GM21737 (cell line): ENCODE measurements around the gene RGS12.
A peak's percentile ranks its signal among the peaks of the same experiment; 100 is the strongest.

Experiments
- ATAC-seq: cut with Tn5 transposase; IDR thresholded peaks from one replicate; pipeline ENCODE4 v1.9.1; 2021; ENCODE audit warnings: mild to moderate bottlenecking, moderate library complexity; ENCODE audit not compliant: unreplicated experiment

RGS12 gene

DNA sequence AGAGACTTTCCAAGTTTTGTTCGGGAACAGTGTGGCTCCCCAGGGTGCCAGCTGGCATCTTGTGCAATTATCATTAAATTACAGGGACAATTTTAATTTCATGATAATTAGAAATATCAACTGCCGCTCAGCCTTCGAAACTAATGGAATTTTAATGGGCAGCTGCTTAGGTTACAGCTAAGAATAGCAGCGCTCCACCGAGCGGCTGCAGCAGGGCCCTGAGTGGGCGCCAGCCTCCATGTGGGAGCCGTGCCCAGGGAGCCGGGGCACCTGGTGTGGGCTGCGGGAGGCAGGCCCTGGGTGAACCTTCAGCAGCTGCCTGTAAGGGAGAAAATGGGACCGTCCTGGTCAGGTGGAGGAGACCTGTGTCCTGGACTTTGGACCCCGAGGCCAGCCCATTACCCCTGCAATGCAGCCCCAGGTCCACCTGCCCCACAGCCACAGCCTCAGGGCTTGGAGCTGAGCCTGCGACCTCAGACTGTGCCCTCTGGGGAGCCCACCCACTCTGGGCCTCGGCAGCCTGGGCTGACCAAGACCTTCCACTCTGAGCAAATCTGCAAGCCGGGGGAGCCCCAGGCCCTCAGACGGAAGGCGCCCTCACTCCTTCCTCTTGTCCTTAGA lies 22.7 kb upstream of the RGS12 start:
- no peak for ATAC-seq

DNA sequence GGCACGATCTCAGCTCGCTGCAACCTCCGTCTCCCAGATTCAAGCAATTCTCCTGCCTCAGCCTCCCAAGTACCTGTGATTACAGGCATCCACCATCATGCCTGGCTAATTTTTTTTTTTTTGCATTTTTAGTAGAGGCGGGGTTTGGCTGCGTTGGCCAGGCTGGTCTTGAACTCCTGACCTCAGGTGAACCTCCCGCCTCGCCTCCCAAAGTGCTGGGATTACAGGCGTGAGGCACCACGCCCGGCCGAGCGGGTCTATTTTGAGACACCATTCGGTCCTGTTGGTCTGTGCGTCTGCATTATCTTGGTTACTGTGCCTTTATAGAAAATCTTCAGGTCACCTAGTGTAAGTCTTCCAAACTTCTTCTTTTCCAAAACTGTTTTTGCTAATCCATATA lies 21.7 kb upstream of the RGS12 start:
- ATAC-seq: no peak

DNA sequence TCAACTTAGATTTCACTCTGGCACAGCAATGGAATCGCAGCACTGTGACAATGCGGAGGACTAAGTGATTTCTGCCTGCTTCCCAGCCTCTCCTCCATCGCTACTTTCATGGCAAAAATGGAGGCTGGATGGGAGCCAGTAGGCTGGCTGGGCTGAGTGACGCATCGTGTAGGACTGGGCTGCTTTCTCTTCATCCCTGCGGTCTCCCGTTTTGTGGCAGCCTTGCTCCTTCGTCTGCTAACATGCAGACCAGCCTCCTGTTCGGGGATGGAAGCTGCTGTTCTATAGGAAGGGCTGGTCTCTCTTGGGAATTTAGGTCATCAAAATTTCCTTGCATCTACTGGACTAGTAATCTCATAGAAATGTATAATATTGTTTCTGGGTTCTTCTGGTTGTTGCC lies 15.8 kb upstream of the RGS12 start:
- ATAC-seq: no peak

DNA sequence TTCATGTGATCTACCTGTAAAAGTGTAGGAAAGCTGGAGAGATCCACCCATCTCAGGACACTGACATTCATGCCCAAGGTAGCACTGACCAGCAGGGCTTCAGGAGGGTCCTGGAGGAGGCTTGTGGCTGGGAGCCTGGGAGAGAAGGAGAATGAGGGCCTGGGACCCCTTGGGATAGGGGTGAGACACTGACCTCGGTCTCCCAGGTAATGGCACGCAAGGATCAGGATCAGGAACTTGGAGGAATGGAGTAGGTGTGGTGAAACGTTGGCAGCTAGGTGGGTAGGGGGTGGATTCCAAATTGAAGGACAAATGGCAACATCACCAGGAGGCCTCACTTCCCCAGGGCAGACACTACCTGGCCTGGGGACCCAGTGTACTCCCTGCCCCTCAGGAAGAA lies 12.4 kb upstream of the RGS12 start:
- no peak for ATAC-seq

DNA sequence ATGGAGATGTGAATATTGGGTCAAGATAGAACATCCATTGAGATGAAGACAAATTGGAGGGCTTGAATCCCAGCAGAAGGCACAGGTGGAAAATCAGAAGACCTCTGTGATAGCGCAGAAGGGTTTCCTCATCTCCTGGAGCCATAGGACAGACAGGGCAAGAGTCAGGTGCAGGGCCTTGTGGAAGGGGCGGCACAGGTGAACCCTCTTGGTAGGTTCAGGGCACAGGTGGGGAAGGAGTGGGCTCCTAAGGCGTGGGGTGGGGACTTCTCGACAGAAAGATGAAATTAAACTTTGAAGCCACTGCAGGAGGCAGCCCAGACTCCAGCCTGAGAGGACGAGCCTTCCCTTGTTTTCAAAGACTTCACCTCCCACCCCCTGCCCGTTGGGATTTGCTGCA lies 9.3 kb upstream of the RGS12 start:
- ATAC-seq: no peak

DNA sequence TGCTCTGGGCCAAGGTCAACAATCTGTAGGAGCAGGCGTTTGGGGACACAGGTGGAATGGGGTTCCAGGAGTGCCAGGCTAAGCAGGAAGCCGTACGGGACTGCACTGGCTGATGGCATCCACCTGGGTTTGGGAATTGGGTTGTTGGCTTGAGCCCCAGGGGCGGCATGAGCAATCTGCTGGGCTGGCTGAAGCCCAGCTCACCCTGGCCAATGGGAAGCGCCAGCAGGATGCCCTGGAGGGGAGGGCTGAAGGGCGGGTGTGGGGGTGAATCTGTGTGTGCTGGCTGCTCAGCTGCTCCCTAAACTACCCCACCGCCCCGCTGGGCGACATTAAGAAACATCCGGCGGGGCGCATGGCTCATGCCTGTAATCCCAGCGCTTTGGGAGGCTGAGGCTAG lies 8.9 kb upstream of the RGS12 start:
- ATAC-seq: no peak

DNA sequence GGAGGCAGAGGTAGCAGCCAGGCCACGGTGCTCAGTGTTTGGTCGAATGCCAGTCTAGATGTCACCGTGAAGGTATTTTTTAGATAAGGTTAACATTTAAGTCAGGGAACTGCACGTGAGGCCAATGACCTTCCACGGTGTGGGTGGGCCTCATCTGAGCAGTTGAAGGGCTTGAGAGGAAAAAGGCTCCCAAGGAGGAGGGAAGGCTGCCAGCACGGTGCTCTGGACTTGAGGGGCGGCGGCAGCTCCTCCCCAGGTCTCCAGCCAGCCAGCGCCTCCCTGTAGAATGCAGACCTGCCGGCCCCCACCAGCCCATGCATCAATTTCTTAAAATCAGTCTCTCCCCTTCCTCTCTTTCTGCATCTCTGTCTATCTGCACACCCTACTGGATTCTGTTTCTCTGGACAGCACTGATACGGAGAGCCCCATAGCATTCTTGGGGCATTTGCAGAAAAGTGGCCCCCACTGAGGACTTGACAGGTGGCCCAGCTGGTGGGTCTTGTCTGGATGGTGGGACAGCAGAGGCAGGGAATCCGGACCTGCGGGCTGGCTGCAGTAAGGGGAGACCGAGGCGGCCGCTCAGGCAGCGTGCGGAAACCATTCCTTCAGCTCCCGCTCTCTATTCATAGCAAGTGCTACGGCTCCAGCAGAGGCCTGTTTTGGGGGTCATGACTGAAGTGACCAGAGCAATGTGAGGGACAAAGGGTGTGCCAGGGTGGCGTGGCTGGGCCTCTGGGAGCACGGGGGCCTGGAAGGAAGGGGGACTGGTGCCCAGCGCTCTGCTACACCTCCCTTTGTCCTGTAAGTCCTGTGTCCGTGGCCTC lies 7.9 kb upstream of the RGS12 start:
- no peak for ATAC-seq

DNA sequence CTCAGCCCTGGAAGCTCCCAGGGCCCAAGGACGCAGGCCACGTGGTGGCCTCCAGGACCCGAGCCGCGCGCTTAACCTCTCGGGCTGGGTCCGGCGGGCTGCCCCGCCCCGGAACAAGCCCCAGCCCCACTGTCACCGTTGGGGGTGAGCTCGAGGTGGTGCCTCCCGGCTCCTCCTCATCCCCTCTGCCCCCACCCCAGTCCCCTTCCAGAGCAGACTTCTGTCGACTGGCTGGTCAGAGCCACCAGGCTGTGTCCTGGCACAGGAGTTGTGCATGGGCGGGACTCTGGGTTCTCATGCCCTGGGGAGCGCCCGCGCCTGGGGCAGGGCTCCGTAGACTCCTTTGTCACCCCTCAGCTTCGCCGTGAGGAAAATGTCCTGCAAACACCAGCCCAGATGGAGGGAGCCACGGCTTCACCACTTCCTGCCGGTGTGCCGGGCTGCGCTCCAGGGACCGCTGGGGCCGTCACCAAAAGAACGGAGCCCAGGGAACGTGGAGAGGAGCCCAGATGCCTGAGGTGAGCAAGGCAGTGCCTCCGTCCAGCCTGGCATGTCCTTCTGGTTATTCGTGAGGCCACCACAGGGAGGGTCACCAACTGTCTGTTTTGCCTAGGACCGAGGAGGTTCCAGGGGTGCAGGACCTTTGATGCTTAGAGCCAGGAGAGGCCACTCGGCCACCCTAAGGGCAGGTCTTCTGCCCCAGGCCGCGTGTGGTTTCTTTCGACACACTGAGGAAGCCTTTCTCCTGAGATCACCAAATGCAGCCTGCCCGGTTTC lies 7.1 kb upstream of the RGS12 start:
- peak; percentile 92 for ATAC-seq

DNA sequence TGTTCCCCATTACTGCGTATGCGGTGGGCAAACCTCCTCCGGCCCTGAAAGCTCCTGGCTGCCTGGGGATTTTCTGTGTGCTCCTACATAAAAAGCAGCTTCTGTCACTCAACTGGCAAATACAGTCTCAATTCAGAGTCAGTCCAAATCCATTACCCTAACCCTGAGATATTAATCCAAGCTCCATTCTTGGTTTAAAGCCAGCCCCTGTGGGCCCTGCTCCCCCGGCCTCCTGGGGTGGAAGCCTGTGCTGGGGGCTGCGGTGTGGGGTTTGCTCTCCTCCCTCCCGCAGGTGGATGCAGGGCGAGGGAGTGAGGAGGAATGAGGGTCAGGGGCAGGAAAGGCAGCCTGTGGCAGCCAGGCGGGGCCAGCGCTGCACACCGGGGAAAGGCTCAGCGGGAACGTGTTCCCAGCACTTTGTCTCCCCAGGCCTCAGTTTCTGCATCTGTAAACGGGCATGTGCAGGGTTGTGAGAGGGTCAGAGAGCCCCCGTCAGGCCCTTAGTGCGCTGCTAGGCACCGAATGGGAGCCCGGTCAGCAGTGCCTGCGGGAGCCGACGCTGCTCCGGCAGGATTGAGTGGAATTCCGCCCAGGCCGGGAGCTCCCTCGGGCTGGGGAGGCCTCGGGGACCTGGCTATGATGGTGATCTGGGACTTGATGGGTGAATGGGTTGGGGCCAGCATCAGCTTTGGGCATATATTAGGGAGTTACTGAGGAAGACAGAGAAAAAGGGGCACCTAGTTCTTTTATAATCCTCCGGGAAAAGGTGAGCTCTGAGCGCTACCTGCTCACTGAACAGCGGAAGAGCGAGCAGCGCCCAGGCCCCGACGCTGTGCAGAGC lies 6.3 kb upstream of the RGS12 start:
- ATAC-seq: no peak

DNA sequence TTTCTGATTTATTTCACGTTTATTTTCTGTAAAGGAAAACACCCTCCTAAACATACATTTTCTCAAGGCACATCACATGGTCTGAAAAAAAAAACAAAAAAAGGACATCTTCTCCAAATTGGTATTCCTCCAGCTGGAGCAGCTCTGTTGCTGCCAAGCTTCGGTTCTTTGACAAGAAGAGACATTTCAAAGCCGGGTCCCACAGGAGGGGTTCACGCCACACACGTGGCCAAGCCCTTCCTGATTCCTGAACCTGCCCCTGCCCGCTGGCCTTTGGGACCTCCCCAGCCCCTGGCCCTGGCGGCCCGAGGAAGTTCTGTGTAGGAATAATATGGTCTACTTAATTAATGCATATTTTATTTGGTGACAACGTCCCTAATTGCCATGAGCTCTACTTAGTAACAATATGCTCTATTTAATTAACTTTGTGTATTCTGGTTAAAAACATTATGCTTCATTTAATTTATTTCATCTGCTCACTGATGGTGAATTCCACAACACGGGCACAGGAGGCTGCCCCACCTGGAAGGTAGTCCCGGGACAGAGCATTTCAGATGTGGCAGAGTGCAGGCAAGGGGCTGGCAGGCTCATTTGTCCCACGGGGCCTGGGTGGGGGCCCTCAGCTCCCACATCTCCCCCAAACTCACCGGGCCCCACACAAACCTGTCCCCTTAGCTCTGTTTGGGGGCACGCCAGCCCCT lies 5.4 kb upstream of the RGS12 start:
- no peak for ATAC-seq

DNA sequence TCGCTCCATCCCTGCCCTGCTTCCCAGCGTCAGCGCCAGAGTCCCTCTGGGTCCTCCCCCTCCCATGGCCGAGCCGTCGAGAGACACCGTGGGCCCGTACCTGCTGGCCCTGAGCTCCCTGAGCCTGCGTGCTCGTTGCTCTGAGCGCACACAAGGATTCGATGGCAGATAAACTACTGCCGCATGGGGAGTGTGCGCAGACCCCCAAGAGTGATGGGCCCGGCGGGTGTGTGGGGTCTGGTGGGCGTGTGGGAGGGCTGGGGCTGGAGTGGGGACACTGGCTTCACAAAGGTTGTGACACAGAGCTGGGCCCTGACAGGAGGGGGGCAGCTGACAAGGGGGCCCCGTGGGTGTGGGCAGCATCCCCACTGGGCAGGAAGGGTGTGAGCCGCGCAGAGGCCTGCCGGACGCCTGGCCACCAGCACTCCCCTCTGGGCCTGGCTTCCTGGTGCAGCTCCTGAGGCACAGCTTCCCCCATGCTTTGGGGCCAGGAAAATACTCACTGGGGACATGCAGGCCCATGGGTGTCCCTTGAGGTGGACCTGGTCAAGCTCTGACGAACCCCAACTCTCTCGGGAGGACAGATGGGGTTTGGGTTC lies 4.8 kb upstream of the RGS12 start:
- ATAC-seq: no peak

DNA sequence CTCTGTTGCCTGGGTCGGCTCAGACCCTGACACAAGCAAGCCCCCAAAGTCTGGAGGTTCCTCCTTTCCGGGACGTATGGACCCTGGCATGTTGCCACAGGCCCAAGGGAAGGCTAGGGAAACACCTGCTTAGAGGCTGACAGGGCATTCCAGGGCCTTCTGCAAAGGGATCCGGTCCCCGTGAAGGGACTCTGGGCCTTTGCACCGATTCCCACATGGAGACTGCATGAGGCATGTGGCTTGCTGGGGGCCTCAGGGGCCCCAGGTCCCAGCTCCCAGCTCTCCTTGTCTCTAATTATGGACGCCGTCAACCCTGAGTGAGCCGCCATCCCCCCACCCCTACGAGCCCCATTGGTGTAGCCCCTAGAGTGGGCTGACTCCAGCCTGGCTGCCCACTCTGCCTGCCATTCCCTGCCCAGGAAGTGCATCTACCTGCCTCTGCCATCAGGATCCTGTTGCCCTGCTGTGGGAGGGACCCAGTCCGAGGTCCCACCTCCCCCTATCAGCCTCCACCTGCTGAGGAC lies 4.2 kb upstream of the RGS12 start:
- ATAC-seq: no peak

DNA sequence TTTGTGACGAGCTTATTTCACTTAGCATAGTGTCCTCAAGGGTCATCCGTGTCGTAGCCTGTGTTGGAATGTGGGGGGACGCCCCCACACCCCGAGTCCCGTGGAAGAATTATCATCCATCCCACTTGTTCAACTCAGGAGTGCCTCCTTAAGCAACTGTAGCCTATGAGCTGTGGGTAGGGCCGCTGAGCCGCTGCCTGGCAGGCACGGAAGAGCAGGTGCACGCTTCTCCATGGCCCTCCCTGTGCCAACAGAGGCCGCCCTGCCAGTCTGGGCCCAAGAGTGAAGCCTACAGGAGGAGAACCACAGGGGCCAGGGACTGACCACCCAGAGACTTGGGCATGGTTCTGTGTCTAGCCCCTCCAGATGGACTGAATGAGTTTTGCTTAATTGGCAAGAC lies 2.3 kb upstream of the RGS12 start:
- ATAC-seq: no peak

DNA sequence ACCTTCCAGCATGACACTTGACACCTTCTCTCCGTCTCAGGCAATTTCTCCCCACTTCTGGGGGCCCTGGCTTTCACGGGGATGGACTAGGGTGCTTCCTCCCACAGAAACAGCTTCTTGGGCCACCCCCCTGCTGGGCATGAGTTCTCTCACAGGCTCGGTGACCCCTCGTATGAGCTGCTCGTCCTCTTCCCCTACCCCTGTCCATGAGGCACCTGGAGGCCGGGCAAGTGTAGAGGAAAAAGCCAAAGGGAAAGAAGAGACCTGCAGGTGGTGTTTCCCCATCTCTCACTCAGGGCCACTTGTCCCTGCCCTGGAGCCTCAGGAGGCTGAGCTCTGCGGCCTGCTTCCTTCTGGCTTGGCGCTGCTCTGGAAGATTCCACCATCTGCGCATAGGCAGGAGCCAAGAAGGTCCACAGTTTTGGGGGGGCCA lies 1.9 kb upstream of the RGS12 start:
- ATAC-seq: no peak

DNA sequence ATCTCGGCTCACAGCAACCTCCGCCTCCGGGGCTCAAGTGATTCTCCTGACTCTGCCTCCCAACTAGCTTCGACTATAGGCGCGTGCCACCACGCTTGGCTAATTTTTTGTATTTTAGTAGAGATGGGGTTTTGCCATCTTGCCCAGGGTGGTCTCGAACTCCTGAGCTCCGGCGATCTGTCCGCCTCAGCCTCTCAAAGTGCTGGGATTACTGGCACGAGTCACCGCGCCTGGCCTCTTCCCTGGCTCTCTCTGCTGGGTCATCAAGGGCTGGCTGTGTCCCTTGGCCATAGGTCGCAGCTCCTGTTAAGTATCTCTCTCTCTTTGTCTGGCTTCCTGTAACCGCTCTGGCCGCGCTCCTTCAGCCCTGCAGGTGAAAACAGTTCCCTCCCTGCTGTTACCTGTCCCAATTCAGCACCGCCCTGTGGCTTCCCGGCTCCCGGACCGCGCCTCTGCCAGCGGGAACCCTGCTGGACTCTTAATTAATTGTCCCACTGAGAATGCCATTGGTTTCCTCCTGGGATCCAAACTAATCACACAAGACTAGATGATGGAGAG lies 1.3 kb upstream of the RGS12 start:
- ATAC-seq: no peak

DNA sequence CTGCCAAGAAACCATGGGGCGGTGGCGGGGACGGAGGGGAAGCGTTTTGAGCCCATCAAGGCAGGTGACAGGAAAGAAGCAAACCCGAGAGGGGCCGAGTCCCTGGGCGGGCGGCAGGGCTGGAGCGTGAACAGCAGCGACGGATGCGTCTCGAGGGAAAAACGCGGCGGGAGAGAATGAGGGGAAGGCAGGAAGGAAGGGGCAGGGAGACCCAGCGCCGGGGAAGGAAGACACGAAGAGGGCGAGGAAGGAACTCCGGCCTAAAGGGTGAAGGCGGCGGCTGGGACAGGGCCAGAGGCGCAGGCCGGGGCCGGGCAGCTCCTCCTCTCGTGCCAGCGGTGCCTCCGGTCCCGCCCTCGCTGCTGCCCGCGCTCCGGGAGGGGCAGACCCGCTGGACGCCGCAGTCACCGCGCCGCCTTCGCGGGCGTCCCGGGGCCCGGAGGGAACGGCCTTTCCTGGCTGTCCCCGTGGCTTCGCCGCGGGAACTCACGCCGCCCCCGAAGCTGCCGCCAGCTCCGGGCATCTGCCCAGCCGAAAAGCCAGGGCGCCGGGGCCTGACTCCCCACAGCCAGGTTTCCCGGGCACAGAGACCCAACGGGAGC lies 751 bp upstream of the RGS12 start:
- ATAC-seq: no peak

DNA sequence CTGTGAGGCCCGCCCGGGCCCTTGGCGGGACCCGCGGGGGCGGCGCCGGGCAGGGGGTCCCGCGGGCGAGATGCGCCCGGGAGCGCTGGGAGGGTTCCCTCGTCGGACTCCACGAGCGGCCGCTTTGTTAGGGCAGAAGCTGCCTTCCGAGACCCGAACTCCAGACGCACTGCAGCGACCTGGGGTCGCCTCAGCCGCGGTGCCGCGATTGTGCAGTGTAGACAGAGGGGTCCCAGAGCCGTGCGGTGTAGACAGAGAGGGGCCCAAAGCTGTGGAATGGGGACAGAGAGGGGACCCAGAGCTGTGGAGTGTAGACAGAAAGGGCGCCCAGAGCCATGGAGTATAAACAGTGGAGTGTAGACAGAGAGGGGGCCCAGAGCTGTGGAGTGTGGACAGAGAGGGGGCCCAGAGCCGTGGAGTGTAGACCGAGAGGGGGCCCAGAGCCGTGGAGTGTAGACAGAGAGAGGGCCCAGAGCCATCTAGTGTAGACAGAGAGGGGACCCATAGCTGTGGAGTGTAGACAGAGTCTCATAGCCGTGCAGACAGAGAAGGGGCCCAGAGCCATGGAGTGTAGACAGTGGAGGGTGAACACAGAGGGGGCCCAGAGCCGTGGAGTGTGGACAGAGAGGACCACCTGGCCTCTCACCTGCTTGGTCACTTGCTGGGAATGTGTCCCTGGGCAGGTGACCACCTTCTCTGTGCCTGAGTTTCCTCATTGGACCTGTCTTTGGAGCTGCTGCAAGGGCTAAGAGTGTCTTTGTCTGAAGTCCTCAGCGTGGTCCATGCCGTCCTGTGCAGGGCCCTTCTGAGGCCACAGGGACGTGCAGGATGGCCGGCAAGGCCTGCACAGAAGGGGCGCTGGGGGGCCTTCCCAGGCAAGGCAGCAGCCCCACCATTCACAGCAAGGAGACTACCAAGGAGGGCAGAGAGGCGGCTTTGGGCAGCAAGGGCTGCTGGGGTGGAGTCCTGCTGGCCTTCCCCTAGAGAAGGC lies 875 bp downstream of the RGS12 start:
- ATAC-seq: no peak
